Activated CD8-positive, alpha-beta memory T cell treated with anti-CD3 and anti-CD28 coated beads, Interleukin-2, amount 50 U/mL, for 24 hours (primary cell): Measurements from ENCODE around the gene NUDT5.
"Not testable (repeated sequence)": the region's sequence is repeated elsewhere in the genome, so short reads cannot be mapped to it uniquely, and the experiment has no call there.

Source experiments
- DNase-seq: peaks from one replicate; pipeline ENCODE4 v3.0.0-alpha.2; 2020; ENCODE audit errors: extremely low read depth

NUDT5 gene

GRCh38 chr10:12205082-12205481 is 9.4 kb upstream of the NUDT5 start:
- no peak for DNase-seq

GRCh38 chr10:12202226-12202625 is 6.5 kb upstream of the NUDT5 start:
- DNase-seq, result no peak

- no peak for DNase-seq
These were observed 5.9 kb upstream of the NUDT5 start for GRCh38 chr10:12201543-12201942.

- DNase-seq, result no peak
These were observed 5.2 kb upstream of the NUDT5 start for GRCh38 chr10:12200850-12201249.

- DNase-seq, result no peak
These were observed 2.5 kb upstream of the NUDT5 start for GRCh38 chr10:12198156-12198555.

GRCh38 chr10:12196531-12197211 is 980 bp upstream of the NUDT5 start:
- no peak for DNase-seq

- DNase-seq, result no peak
These were observed 449 bp downstream of the NUDT5 start for GRCh38 chr10:12195281-12195602.

- DNase-seq, result no peak
These were observed 879 bp downstream of the NUDT5 start for GRCh38 chr10:12194752-12195271.

GRCh38 chr10:12193193-12193592 is 2.5 kb downstream of the NUDT5 start:
- no peak for DNase-seq

GRCh38 chr10:12191715-12192114 is 4.0 kb downstream of the NUDT5 start:
- DNase-seq, result no peak

- no peak for DNase-seq
These were observed 6.3 kb downstream of the NUDT5 start for GRCh38 chr10:12189426-12189825.

GRCh38 chr10:12188656-12189055 is 7.0 kb downstream of the NUDT5 start:
- DNase-seq, result no peak

- DNase-seq, result no peak
These were observed 8.3 kb downstream of the NUDT5 start for GRCh38 chr10:12187321-12187905.

- no peak for DNase-seq
These were observed 9.4 kb downstream of the NUDT5 start for GRCh38 chr10:12186323-12186722.

- DNase-seq, result no peak
These were observed 11.5 kb downstream of the NUDT5 start for GRCh38 chr10:12184165-12184564.

GRCh38 chr10:12181065-12181775 is 14.5 kb downstream of the NUDT5 start:
- peak; percentile 51 for DNase-seq

GRCh38 chr10:12180221-12180974 is 15.3 kb downstream of the NUDT5 start:
- DNase-seq, result no peak

GRCh38 chr10:12179606-12180170 is 16.0 kb downstream of the NUDT5 start:
- no peak for DNase-seq

- no peak for DNase-seq
These were observed 18.0 kb downstream of the NUDT5 start for GRCh38 chr10:12177642-12178041.

- DNase-seq, result not testable (repeated sequence)
These were observed 24.2 kb downstream of the NUDT5 start for GRCh38 chr10:12171512-12171911.

- no peak for DNase-seq
These were observed 29.5 kb downstream of the NUDT5 start for GRCh38 chr10:12165999-12166775.
